GM19328 (cell line): ENCODE results near the gene PRDM16.

Experiments
- ATAC-seq: cut with Tn5 transposase; IDR thresholded peaks from one replicate; pipeline ENCODE4 v1.9.1; 2021; ENCODE audit warnings: mild to moderate bottlenecking, moderate library complexity; ENCODE audit not compliant: unreplicated experiment

PRDM16 gene

GRCh38 chr1:3249631-3250501 is 180.9 kb downstream of the PRDM16 start:
- ATAC-seq, result no peak

- no peak for ATAC-seq
Observed at GRCh38 chr1:3250624-3251023, 181.6 kb downstream of the PRDM16 start.

- no peak for ATAC-seq
Observed at GRCh38 chr1:3251099-3251806, 182.2 kb downstream of the PRDM16 start.

- no peak for ATAC-seq
Observed at GRCh38 chr1:3251807-3252428, 182.9 kb downstream of the PRDM16 start.

- ATAC-seq, result no peak
Observed at GRCh38 chr1:3255680-3256079, 186.7 kb downstream of the PRDM16 start.

GRCh38 chr1:3257788-3258187 is 188.8 kb downstream of the PRDM16 start:
- ATAC-seq, result no peak

GRCh38 chr1:3258386-3259003 is 189.5 kb downstream of the PRDM16 start:
- ATAC-seq, result no peak

- no peak for ATAC-seq
Observed at GRCh38 chr1:3259020-3259419, 190.0 kb downstream of the PRDM16 start.

GRCh38 chr1:3261007-3261968 is 192.3 kb downstream of the PRDM16 start:
- ATAC-seq, result no peak

- ATAC-seq, result no peak
Observed at GRCh38 chr1:3261969-3262579, 193.1 kb downstream of the PRDM16 start.

GRCh38 chr1:3262681-3263286 is 193.8 kb downstream of the PRDM16 start:
- no peak for ATAC-seq

- no peak for ATAC-seq
Observed at GRCh38 chr1:3263790-3264189, 194.8 kb downstream of the PRDM16 start.

GRCh38 chr1:3264456-3264855 is 195.5 kb downstream of the PRDM16 start:
- no peak for ATAC-seq

GRCh38 chr1:3265835-3266805 is 197.1 kb downstream of the PRDM16 start:
- no peak for ATAC-seq

- ATAC-seq, result no peak
Observed at GRCh38 chr1:3266870-3267549, 198.0 kb downstream of the PRDM16 start.

GRCh38 chr1:3267550-3268270 is 198.7 kb downstream of the PRDM16 start:
- ATAC-seq, result no peak

GRCh38 chr1:3268281-3268680 is 199.3 kb downstream of the PRDM16 start:
- no peak for ATAC-seq
